ENCODE results near the gene OXER1. TPM values are rescaled to one million over a fixed set of nuclear protein-coding genes. Genes with fewer than 3 reads are reported as not detected.

Gene OXER1
- total and polyA plus RNA-seq, 4 donors: 2.2 to 8.1 (median 6.7) TPM

GRCh38 chr2:42725657-42726056, 38.3 kb downstream of the OXER1 start:
- H3K4me3 ChIP-seq (ENCODE audit: low read depth in 1 of 3, low read length in 3 of 3): no peak overlapping the region
- H3K27me3 ChIP-seq (ENCODE audit: control insufficient read depth in 4 of 4, insufficient read depth in 4 of 4, low read length in 3 of 4): no peaks in the 10 kb centered on the region
- 91% methylated on average over 4 of the region's 4 CpGs for WGBS
- H3K9ac ChIP-seq (ENCODE audit: low read depth in 1 of 2, low read length in 2 of 2): no peak overlapping the region
- no peaks in the 10 kb centered on the region for H3K9me3 ChIP-seq (ENCODE audit: control insufficient read depth in 4 of 4, low read length in 3 of 4)
- TF ChIP-seq RAD21 (IDR thresholded peaks at IDR 0.05) (no peak), RXRA (IDR thresholded peaks at IDR 0.05) (no peak), YY1 (IDR thresholded peaks at IDR 0.05) (no peak), FOXA1 (IDR thresholded peaks at IDR 0.05) (no peak), JUND (IDR thresholded peaks at IDR 0.05) (no peak), ZBTB33 (IDR thresholded peaks at IDR 0.05) (no peak), TAF1 (conservative IDR thresholded peaks at IDR 0.05) (no peak), FOXA2 (IDR thresholded peaks at IDR 0.05) (no peak), MAX (IDR thresholded peaks at IDR 0.05) (no peak), EGR1 (IDR thresholded peaks at IDR 0.05; ENCODE audit: low read depth in 2 of 2) (no peak), SP1 (IDR thresholded peaks at IDR 0.05) (no peak), HNF4G (IDR thresholded peaks at IDR 0.05) (no peak), HNF4A (conservative IDR thresholded peaks at IDR 0.05) (no peak), ATF3 (IDR thresholded peaks at IDR 0.05) (no peak), NR2F2 (IDR thresholded peaks at IDR 0.05) (no peak), GABPA (IDR thresholded peaks at IDR 0.05 in 1 of 2, conservative IDR thresholded peaks at IDR 0.05 in 1 of 2) (no peak)
- TF ChIP-seq, protein P1, sequence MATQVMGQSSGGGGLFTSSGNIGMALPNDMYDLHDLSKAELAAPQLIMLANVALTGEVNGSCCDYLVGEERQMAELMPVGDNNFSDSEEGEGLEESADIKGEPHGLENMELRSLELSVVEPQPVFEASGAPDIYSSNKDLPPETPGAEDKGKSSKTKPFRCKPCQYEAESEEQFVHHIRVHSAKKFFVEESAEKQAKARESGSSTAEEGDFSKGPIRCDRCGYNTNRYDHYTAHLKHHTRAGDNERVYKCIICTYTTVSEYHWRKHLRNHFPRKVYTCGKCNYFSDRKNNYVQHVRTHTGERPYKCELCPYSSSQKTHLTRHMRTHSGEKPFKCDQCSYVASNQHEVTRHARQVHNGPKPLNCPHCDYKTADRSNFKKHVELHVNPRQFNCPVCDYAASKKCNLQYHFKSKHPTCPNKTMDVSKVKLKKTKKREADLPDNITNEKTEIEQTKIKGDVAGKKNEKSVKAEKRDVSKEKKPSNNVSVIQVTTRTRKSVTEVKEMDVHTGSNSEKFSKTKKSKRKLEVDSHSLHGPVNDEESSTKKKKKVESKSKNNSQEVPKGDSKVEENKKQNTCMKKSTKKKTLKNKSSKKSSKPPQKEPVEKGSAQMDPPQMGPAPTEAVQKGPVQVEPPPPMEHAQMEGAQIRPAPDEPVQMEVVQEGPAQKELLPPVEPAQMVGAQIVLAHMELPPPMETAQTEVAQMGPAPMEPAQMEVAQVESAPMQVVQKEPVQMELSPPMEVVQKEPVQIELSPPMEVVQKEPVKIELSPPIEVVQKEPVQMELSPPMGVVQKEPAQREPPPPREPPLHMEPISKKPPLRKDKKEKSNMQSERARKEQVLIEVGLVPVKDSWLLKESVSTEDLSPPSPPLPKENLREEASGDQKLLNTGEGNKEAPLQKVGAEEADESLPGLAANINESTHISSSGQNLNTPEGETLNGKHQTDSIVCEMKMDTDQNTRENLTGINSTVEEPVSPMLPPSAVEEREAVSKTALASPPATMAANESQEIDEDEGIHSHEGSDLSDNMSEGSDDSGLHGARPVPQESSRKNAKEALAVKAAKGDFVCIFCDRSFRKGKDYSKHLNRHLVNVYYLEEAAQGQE (IDR thresholded peaks at IDR 0.05): no peak
- peaks cover 0 to 2% (median 0%) of the 10 kb centered on the region in 4 donors for H3K36me3 ChIP-seq (ENCODE audit: control insufficient read depth in 4 of 4, insufficient read depth in 3 of 4, low read depth in 1 of 4, low read length in 3 of 4)
- H3K27ac ChIP-seq (ENCODE audit: low read depth in 1 of 2, low read length in 2 of 2): no peak overlapping the region
- no peaks in the 10 kb centered on the region for H3K4me1 ChIP-seq (ENCODE audit: control insufficient read depth in 4 of 4, insufficient read depth in 4 of 4, low read length in 3 of 4)
- no peak for DNase-seq (ENCODE audit: low spot score)

GRCh38 chr2:42724886-42725285, 39.0 kb downstream of the OXER1 start:
- no peaks in the 10 kb centered on the region for H3K4me1 ChIP-seq (ENCODE audit: control insufficient read depth in 4 of 4, insufficient read depth in 4 of 4, low read length in 3 of 4)
- H3K9me3 ChIP-seq (ENCODE audit: control insufficient read depth in 4 of 4, low read length in 3 of 4): no peaks in the 10 kb centered on the region
- H3K27ac ChIP-seq (ENCODE audit: low read depth in 1 of 2, low read length in 2 of 2): no peak overlapping the region
- DNase-seq (ENCODE audit: low spot score): no peak
- no peak overlapping the region for H3K9ac ChIP-seq (ENCODE audit: low read depth in 1 of 2, low read length in 2 of 2)
- no peak overlapping the region for H3K4me3 ChIP-seq (ENCODE audit: low read depth in 1 of 3, low read length in 3 of 3)
- H3K36me3 ChIP-seq (ENCODE audit: control insufficient read depth in 4 of 4, insufficient read depth in 3 of 4, low read depth in 1 of 4, low read length in 3 of 4): peaks cover 0 to 2% (median 0%) of the 10 kb centered on the region in 4 donors
- no peaks in the 10 kb centered on the region for H3K27me3 ChIP-seq (ENCODE audit: control insufficient read depth in 4 of 4, insufficient read depth in 4 of 4, low read length in 3 of 4)
- no peak for TF ChIP-seq NR2F2 (IDR thresholded peaks at IDR 0.05)
- TF ChIP-seq, protein P2, sequence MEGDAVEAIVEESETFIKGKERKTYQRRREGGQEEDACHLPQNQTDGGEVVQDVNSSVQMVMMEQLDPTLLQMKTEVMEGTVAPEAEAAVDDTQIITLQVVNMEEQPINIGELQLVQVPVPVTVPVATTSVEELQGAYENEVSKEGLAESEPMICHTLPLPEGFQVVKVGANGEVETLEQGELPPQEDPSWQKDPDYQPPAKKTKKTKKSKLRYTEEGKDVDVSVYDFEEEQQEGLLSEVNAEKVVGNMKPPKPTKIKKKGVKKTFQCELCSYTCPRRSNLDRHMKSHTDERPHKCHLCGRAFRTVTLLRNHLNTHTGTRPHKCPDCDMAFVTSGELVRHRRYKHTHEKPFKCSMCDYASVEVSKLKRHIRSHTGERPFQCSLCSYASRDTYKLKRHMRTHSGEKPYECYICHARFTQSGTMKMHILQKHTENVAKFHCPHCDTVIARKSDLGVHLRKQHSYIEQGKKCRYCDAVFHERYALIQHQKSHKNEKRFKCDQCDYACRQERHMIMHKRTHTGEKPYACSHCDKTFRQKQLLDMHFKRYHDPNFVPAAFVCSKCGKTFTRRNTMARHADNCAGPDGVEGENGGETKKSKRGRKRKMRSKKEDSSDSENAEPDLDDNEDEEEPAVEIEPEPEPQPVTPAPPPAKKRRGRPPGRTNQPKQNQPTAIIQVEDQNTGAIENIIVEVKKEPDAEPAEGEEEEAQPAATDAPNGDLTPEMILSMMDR (IDR thresholded peaks at IDR 0.05; ENCODE audit: low read depth, low read length, missing input control): no peak
- no peak for TF ChIP-seq TAF1 (conservative IDR thresholded peaks at IDR 0.05)
- no peak for TF ChIP-seq RAD21 (IDR thresholded peaks at IDR 0.05)
- 94% methylated on average over 2 of the region's 2 CpGs for WGBS

Data from liver (tissue), 9 donors.